ENCODE measurements around the gene PBRM1. TPM values are rescaled to one million over a fixed set of nuclear protein-coding genes. Genes with fewer than 3 reads are reported as not detected.

The PBRM1 gene
- total RNA-seq, 2 experiments from 2014 or later, result 83.2 to 91.8 TPM

DNA sequence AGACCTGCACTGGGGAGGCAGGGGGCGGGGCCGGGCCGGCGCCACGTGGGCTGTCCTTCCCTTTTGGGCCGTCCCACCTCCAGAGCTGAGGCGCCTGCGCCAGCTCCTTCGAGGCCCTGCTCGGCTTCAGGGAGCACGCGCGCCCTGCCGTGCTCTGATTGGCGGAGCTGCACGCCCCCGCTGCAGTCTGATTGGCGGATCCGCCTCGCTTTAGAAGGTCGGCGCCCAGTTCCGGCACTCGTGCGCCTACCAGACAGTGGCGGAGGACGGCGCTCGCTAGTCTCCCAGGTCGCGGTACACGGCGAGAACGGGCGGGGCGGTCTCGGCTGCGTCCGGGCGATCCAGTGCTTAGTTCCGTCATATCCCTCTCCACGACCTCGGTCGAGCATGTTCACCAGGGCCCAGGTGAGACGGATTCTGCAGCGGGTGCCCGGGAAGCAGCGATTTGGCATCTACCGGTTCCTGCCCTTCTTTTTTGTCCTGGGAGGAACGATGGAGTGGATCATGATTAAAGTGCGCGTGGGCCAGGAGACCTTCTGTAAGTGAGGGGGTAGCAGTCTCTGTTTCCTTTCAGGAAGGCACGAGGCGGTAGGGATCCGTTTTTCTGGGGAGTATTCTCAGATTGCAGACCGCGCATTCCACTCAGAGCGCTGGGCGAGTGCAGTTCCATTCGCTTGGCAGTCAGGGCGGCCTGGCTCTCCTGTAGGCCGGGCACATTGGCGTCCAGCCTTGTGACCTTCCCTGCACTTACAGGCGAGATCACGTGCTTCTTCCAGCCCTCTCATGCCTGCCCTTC is 149.1 kb downstream of the PBRM1 start, which contains the start of gene UQCC5:
TSS of gene UQCC5 (plus strand) at position 237 of the 796 bp plus-strand sequence. CDS start at position 388, 151 bp downstream.
- ChIA-PET POLR2A (interaction anchor here (0.7 to 1.1 kb wide), 5 partner anchors 9 to 170 kb away, joined by 3 to 4 read pairs (median 3); no protein-coding TSS in a partner anchor), CTCF (interaction anchor here (0.8 to 1.3 kb wide), 3 partner anchors 10 to 91 kb away, joined by 3 to 6 read pairs (median 4); no protein-coding TSS in a partner anchor)
- peak; percentile 98 for DNase-seq
- Mint-ChIP-seq H3K4me3 (peak within 1 kb of the TSS; percentile 97), H3K36me3 (ENCODE audit: low read depth) (peaks cover 30% of the 10 kb centered on the region), H3K4me1 (ENCODE audit: low read depth) (peaks cover 61% of the 10 kb centered on the region), H3K27me3 (ENCODE audit: low read depth) (no peaks in the 10 kb centered on the region), H3K27ac (peak within 1 kb of the TSS; percentile 97), H3K9me3 (ENCODE audit: insufficient read depth) (no peaks in the 10 kb centered on the region)
- peak; percentile 94 for ATAC-seq

DNA sequence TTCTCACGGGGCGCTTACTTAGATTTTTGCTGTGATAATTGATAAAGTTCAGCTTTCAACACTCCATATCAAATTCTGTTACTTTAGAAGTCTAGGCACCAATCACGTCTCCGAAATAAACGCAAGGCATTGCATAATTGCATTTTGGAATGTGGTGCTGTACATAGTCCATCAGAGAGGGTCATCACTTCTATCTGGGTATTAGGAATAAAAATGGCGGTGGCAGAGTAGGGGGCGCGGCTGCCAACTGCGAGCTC is 149.7 kb downstream of the PBRM1 start:
- no peak for DNase-seq
- Mint-ChIP-seq H3K36me3 (ENCODE audit: low read depth) (peaks cover 25% of the 10 kb centered on the region), H3K27ac (peak overlapping the region; percentile 97), H3K4me1 (ENCODE audit: low read depth) (peaks cover 56% of the 10 kb centered on the region), H3K9me3 (ENCODE audit: insufficient read depth) (no peaks in the 10 kb centered on the region), H3K27me3 (ENCODE audit: low read depth) (no peaks in the 10 kb centered on the region), H3K4me3 (peak overlapping the region; percentile 97)
- ATAC-seq, result no peak
- POLR2A ChIA-PET, result interaction anchor here (0.7 to 1.1 kb wide), 4 partner anchors 8 to 171 kb away, joined by 3 to 4 read pairs (median 3); no protein-coding TSS in a partner anchor
- CTCF ChIA-PET, result interaction anchor here (0.8 to 1.3 kb wide), 3 partner anchors 10 to 90 kb away, joined by 3 to 6 read pairs (median 4); no protein-coding TSS in a partner anchor

DNA sequence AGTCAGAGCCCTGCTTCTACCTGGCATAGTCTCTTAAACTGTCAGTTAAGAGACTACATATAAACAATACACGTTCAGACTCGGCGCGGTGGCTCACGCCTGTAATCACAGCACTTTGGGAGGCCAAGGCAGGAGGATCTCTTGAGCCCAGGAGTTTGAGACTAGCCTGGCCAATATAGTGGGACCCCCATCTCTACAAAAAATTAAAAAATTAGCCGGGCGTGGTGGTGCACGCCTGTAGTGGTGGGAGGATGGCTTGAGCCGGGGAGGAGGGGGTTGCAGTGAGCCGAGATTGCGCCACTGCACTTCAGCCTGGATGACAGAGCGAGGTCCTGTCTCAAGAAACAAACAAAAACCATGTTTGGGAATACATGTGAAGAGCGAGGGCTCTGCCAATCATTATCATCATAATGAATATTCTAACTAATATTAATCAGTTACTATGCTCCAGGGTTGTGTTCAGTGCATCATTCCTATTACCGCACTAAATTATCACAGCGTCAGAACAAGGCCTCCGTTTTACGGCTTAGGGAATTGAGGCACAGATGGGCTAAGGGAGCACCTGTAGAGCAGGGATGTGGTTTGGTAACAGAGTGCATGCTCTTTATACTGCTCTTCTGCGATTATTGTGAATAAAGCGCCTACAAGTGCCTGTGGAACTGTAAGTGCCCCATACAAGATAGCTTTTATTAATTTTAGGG is 150.2 kb downstream of the PBRM1 start:
- CTCF ChIA-PET, result interaction anchor here (0.8 to 1.3 kb wide), 3 partner anchors 9 to 90 kb away, joined by 3 to 6 read pairs (median 4); no protein-coding TSS in a partner anchor
- peak overlapping the region; percentile 97 for H3K27ac Mint-ChIP-seq
- POLR2A ChIA-PET, result interaction anchor here (0.7 to 1.1 kb wide), 4 partner anchors 8 to 171 kb away, joined by 3 to 4 read pairs (median 3); no protein-coding TSS in a partner anchor

DNA sequence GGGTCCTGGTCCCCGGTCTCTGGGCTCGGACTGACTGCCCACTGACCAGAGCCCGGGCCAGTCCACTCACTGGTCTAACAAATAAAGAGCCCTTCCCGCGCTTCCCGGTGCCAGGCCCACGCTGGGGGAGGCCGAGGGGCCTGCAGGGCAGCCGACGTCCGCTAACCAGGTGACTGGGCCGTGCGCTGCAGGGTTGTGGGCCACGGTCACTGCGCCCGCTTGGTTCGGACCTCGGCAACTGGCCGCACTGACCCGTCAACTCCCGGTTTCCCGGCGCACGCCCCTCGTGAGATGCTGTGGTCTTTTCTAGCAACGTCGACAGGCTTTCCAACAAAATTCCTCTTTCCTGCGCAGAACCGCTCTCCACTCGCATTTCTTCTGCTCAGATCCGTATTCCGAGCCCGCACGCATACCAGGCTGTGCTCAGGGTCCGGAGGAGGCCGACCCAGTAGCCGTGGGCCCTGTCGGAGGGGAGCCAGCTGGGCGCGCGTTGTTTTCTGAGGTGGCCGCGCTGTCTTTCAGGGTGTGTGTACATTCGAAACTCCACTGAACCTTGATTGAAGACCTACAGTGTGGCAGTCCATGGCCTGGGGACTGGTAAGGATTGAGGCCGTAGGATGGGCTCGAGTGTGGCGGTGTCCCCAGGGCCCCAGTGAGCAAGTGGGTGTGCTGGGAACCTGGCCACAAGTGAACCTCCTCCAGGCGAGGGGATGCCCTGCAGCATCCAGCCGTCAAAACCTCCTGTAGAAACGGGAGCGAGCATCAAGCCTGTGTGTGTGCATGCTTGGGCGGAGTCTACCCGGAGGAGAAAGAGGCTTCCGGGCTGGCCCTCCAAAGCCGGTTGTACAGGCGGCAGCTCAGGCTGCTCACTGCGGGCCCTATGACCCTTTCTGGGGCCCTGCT is 151.2 kb downstream of the PBRM1 start:
- no peak for ATAC-seq
- H3K27ac Mint-ChIP-seq, result peak overlapping the region; percentile 68
- H3K4me1 Mint-ChIP-seq (ENCODE audit: low read depth), result peaks cover 51% of the 10 kb centered on the region
- ChIA-PET CTCF (no interaction called here), POLR2A (no interaction called here)
- peak overlapping the region; percentile 78 for H3K4me3 Mint-ChIP-seq
- no peaks in the 10 kb centered on the region for H3K27me3 Mint-ChIP-seq (ENCODE audit: low read depth)
- H3K36me3 Mint-ChIP-seq (ENCODE audit: low read depth), result peaks cover 18% of the 10 kb centered on the region
- DNase-seq, result no peak
- H3K9me3 Mint-ChIP-seq (ENCODE audit: insufficient read depth), result no peaks in the 10 kb centered on the region

More for the DNA sequence above, 150.2 kb downstream of the PBRM1 start:
- peak overlapping the region; percentile 97 for H3K4me3 Mint-ChIP-seq
- H3K4me1 Mint-ChIP-seq (ENCODE audit: low read depth), result peaks cover 54% of the 10 kb centered on the region
- H3K9me3 Mint-ChIP-seq (ENCODE audit: insufficient read depth), result no peaks in the 10 kb centered on the region
- H3K27me3 Mint-ChIP-seq (ENCODE audit: low read depth), result no peaks in the 10 kb centered on the region
- no peak for ATAC-seq
- peaks cover 20% of the 10 kb centered on the region for H3K36me3 Mint-ChIP-seq (ENCODE audit: low read depth)
- DNase-seq, result no peak

DNA sequence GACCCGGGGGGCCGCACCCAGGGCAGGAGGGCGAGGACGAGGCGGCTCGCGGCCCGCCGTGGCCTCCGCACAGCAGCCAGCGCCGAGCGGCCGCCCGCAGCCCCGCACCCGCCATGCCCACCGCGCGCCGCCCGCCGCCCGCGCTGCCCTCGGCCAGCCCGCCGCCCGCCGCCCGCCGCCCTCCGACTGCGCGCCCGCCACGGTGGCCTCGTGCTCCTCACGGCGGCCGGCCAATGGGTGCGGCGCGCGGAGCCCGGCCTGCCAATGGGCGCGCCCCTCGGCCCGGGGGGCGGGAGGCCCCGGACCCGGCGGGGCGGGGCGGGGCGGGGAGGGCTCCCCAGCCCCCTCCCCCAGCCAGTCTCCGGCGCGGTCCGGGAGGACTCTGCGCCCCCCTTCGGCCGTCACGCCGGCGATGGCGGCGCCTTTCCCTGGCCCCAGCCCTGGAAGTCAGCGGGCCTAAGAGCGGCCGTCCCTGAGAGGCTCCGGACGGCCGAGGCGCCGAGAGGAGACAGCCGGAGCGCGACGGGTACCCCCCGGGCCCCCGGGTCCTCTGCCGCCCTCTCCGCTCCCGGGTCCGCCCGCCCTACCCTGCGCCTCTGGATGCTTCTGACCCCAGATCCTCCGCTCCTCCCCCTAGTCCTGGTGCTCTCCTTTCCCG is 152.0 kb downstream of the PBRM1 start, which contains the start of gene NT5DC2:
TSS of gene NT5DC2 (minus strand) at position 235 of the 658 bp plus-strand sequence. CDS start at position 115, 120 bp downstream.
- Mint-ChIP-seq H3K9me3 (ENCODE audit: insufficient read depth) (no peaks in the 10 kb centered on the region), H3K4me3 (peak within 1 kb of the TSS; percentile 80), H3K27me3 (ENCODE audit: low read depth) (no peaks in the 10 kb centered on the region), H3K4me1 (ENCODE audit: low read depth) (peaks cover 44% of the 10 kb centered on the region), H3K27ac (peak within 1 kb of the TSS; percentile 68), H3K36me3 (ENCODE audit: low read depth) (peaks cover 12% of the 10 kb centered on the region)
- DNase-seq, result peak; percentile 73
- ChIA-PET CTCF (no interaction called here), POLR2A (no interaction called here)
- ATAC-seq, result peak; percentile 50

DNA sequence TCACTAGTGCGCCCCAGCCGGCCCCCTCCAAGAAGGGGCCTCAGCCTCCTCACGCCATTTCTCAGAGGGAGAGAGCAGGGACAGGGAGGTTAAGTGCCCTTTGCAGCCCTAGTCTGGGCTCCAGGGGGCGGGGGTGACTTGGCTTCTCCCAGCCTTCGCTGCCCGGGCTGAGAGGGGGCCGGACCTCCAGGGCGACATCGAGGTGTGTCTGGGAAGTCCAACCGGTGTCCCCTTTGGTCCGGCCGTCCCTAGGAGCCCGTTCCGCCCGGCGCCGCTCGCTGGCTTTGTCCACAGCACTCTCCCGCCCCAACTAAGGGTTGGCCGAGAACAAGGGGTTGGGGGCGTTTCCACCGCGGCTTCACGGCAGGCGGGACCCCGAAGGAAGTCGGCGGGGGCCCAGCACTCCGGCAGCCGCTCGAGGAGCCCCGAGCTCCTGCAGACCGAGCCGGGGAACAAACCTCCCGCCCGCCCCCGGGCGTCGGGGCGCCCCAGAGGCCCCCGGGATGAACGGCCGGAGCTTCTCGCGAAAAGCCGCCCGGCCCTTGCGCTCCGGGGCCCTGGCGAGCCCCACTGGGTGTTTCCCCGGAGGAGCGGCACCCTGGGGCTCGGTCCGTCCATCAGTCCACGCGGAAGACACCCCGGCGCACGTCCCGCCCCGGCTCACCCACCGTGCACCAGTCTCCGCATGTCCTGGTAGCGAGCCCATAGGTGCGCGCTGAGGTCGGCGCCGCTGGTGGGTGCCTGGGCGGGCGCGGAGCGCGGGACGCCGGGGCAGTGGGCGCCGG is 152.7 kb downstream of the PBRM1 start:
- POLR2A ChIA-PET, result no interaction called here
- ATAC-seq (peak; percentile 7), DNase-seq (peak; percentile 40)
- Mint-ChIP-seq H3K4me1 (ENCODE audit: low read depth) (peaks cover 39% of the 10 kb centered on the region), H3K36me3 (ENCODE audit: low read depth) (peaks cover 10% of the 10 kb centered on the region), H3K4me3 (peak overlapping the region; percentile 80), H3K9me3 (ENCODE audit: insufficient read depth) (no peaks in the 10 kb centered on the region), H3K27ac (peak overlapping the region; percentile 68), H3K27me3 (ENCODE audit: low read depth) (no peaks in the 10 kb centered on the region)
- CTCF ChIA-PET, result no interaction called here

DNA sequence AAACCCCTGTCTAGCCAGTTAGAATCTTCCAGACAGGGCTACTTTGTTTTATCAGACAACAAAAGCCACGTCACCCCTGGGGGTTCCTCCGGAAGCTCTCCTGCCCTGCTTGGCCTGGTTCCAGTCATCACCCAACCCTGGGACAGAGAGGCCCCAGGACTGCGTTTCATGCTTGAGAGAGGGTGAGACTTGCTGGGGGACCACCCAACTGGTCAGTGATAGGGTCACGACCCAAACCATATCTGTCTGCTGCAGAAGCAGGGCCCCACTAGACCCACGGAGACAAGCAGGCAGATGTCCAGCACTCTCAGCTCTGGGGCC is 153.2 kb downstream of the PBRM1 start:
- H3K36me3 Mint-ChIP-seq (ENCODE audit: low read depth), result peaks cover 10% of the 10 kb centered on the region
- ChIA-PET POLR2A (interaction anchor here (0.7 kb wide), 1 partner anchor 1050 kb away, joined by 3 read pairs; no protein-coding TSS in a partner anchor), CTCF (no interaction called here)
- H3K9me3 Mint-ChIP-seq (ENCODE audit: insufficient read depth), result no peaks in the 10 kb centered on the region
- peak overlapping the region; percentile 68 for H3K27ac Mint-ChIP-seq
- DNase-seq, result peak; percentile 40
- no peak for ATAC-seq
- H3K27me3 Mint-ChIP-seq (ENCODE audit: low read depth), result no peaks in the 10 kb centered on the region
- peaks cover 34% of the 10 kb centered on the region for H3K4me1 Mint-ChIP-seq (ENCODE audit: low read depth)
- H3K4me3 Mint-ChIP-seq, result peak overlapping the region; percentile 80

DNA sequence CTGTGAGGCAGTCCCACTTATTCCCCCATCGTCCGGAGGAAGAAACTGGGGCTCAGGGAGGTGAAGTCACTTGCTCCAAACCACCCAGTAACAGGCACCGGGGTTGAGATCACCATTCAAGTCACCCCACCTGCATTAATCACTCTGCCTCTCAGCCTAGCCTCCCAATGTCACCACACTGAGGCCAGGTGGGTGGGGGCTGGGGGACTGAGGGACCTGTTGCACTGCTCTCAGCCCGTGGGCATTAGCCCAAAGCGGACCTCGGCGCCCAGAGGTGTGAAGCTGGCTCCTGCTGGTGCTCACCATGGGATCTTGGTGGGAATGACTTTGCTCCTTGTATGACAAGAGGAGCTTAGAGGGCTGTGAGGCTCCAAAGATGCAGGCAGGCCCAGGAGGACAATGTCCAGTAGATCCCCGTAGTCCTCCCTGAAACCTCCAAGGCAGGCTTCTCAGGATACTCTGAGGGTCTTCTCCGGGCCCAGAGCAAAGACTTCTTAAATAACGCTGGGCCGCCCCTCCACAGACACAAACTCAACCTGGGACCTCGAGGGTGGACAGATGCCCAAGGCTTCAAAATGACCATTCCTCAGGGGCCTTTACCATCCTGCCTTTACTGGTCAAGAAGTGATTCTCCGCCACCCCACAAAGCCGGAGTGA is 153.7 kb downstream of the PBRM1 start:
- ChIA-PET CTCF (no interaction called here), POLR2A (interaction anchor here (0.7 kb wide), 1 partner anchor 1050 kb away, joined by 3 read pairs; no protein-coding TSS in a partner anchor)
- Mint-ChIP-seq H3K36me3 (ENCODE audit: low read depth) (peaks cover 12% of the 10 kb centered on the region), H3K4me1 (ENCODE audit: low read depth) (peaks cover 30% of the 10 kb centered on the region), H3K9me3 (ENCODE audit: insufficient read depth) (no peaks in the 10 kb centered on the region), H3K27me3 (ENCODE audit: low read depth) (no peaks in the 10 kb centered on the region), H3K27ac (peak overlapping the region; percentile 68), H3K4me3 (peak overlapping the region; percentile 80)
- DNase-seq (no peak), ATAC-seq (no peak)

DNA sequence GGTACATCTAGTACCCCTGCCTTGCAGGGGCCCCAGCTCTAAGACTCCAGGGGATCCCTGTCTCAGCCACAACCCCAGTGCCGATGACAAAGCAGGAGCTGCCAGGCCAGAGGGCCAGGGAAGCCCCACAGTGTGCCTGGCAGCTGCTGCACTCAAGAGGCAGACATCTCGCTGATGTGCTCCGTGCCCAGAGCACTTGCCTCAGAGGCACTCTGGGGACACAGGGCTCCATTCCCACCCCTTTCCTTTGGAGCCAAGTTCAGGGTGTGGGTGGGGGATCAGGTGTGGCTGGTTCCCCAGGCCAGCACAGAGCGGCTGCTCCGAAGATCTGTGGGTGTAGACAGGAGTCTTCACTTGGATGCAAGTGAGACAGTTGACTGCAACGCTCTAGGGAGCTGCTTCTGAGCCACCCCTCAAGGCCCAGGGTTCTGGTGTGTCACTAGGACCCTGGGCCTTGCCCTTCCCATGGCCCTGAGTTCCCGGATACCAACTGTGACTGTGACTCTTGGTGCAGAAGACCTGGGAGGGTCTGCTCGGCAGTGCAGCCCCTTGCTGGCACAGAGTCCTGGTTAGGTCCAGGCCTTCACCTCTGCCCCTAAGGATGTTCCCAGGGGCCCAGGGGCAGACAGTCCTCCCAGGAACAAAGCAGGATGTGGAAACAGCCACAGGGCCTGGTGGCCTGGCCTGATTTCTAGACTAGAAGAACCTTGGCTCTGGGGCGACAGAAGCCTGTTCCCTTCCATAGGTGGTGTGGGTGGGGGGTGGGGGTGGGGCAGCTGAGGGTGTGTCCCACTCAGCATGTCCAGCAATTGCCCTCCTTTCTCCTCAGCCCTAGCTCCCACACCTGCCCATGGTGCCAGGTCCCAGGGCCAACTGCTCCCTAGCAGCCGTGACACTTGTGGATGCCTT is 154.5 kb downstream of the PBRM1 start:
- H3K27ac Mint-ChIP-seq, result no peak overlapping the region

More for the DNA sequence above, 154.5 kb downstream of the PBRM1 start:
- peaks cover 13% of the 10 kb centered on the region for H3K36me3 Mint-ChIP-seq (ENCODE audit: low read depth)
- peaks cover 29% of the 10 kb centered on the region for H3K4me1 Mint-ChIP-seq (ENCODE audit: low read depth)
- H3K9me3 Mint-ChIP-seq (ENCODE audit: insufficient read depth), result no peaks in the 10 kb centered on the region
- ChIA-PET CTCF (no interaction called here), POLR2A (no interaction called here)
- H3K4me3 Mint-ChIP-seq, result peak overlapping the region; percentile 80
- no peak for ATAC-seq
- DNase-seq, result no peak
- H3K27me3 Mint-ChIP-seq (ENCODE audit: low read depth), result no peaks in the 10 kb centered on the region
